Motor neuron (in vitro differentiated cells): Measurements from ENCODE around the gene SIRPD. TPM values are rescaled to one million over a fixed set of nuclear protein-coding genes. Genes with fewer than 3 reads are reported as not detected.

Experiments
- ATAC-seq, 8 experiments: fragments of 200-7000 bp; cut with Tn5 transposase; replicated peaks in 6 of 8; 2 replicates each; pipeline ENCODE4 v1.8.0; 2021; ENCODE audit warnings: mild to moderate bottlenecking in 8 of 8, moderate library complexity in 8 of 8
- H3K27ac ChIP-seq, 2 donors: fragments of 250-450 bp; sonication (Bioruptor Pico); 2 replicates each; pipeline ENCODE4 v1.9.0; 2021; ENCODE audit warnings: antibody characterized with exemption in 2 of 2, mild to moderate bottlenecking in 2 of 2, moderate library complexity in 1 of 2
- H3K4me1 ChIP-seq, 2 donors: fragments of 250-450 bp; sonication (Bioruptor Pico); replicated peaks in 1 of 2; 2 replicates each; pipeline ENCODE4 v1.6.1; 2021; ENCODE audit warnings: antibody characterized with exemption in 2 of 2, mild to moderate bottlenecking in 2 of 2, moderate library complexity in 1 of 2
- H3K4me3 ChIP-seq, 5 donors: fragments of 250-450 bp; sonication (Bioruptor Pico); 2 replicates each; pipeline ENCODE4 v1.9.0; 2021; ENCODE audit warnings: antibody characterized with exemption in 5 of 5, mild to moderate bottlenecking in 5 of 5, moderate library complexity in 4 of 5
- WGBS, 10 experiments: fragments of 450-650 bp; shearing (Covaris generic); methylation state at CpG; one replicate each; pipeline ENCODE4 v1.0.0; 2022; 5-methylcytosine and 5-hydroxymethylcytosine counted together
- in situ Hi-C, 9 experiments: fragments of 400-800 bp; cut with MboI; loops; one replicate each; pipeline ENCODE4 v1.15.0; 2021; ENCODE audit warnings: low sequenced_read_pairs in 9 of 9, low pct_unique_long_range_greater_than_20kb in 2 of 9; ENCODE audit not compliant: unreplicated experiment in 9 of 9
- total RNA-seq, 8 experiments: library from RNA; unstranded; fragments of 300-600 nt; gene quantifications; 2 replicates each; pipeline versions ENCODE4 v1.2.3 to v1.2.4, GENCODE V29; 2022

The SIRPD gene
- total RNA-seq, 8 experiments from 2014 or later: 0.13 to 0.28 (median 0.17) TPM; not detected in 4

DNA sequence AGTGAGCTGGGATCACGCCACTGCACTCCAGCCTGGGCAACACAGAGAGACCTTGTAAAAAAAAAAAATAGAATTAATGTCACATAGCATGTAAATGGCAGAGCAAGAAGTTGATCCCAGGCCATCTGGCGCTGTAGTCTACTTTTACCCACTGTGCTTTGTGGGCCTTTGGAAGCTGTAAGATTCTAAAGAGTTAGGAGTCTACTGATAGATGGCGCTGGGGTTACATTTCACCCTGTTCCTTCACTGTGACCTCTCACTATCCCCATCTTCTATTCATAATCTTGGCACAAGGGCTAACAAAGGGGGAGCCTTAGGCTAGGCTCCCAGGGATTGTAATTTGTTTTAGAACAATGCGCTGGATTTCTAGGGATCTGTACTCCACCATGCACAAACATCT lies 24.4 kb downstream of the SIRPD start:
- 11 to 97% (median 64%) methylated on average over 1 to 4 of the region's 4 CpGs; no CpG with 5 or more reads in 2 of the 10 experiments for WGBS, 10 experiments
- Histone ChIP-seq H3K4me3 (no peak overlapping the region), H3K27ac (no peak overlapping the region), H3K4me1 (no peaks in the 10 kb centered on the region)
- in situ Hi-C loops: no loop called here
- peak in 1 of 8 experiments; percentile 39 for ATAC-seq

DNA sequence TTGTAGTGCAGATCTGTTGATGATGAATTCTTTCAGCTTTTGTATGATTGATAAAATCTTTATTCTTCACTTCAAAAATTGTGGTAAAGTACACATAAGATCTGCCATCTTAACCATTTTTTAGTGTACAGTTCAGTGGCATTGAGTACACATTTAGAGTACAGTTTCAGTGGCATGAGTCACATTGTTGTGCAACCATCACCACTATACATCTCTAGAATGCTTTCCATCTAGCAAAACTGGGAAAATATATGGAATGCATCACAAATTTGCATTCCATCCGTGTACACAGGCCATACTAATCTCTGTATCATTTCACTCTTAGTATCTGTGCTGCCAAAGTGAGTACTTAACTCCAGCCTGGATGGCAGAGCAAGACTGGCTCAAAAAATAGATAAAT lies 28.7 kb downstream of the SIRPD start:
- Histone ChIP-seq H3K4me3 (no peak overlapping the region), H3K4me1 (no peaks in the 10 kb centered on the region), H3K27ac (no peak overlapping the region)
- WGBS, 10 experiments: 0 to 56% (median 43%) methylated on average over 1 of the region's 1 CpG; no CpG with 5 or more reads in 5 of the 10 experiments
- no peak for ATAC-seq
- in situ Hi-C loops: no loop called here

DNA sequence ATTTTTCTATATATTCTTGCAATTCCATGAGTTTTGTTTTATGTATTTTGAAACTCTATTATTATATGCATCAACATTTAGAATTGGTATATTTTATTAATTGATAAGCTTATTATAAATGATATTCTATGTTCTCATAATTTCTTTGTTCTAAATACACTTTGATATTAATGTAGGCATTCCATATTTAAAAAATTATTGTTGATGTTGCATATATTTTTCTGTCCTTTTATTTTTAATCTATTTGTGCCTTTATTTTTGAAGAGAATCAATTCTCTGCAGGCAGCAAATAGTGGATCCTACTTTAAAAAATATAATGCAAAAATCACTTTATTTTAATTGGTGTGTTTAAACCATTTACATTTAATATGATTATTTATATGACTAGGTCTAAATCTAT lies 29.6 kb downstream of the SIRPD start:
- ATAC-seq: no peak

DNA sequence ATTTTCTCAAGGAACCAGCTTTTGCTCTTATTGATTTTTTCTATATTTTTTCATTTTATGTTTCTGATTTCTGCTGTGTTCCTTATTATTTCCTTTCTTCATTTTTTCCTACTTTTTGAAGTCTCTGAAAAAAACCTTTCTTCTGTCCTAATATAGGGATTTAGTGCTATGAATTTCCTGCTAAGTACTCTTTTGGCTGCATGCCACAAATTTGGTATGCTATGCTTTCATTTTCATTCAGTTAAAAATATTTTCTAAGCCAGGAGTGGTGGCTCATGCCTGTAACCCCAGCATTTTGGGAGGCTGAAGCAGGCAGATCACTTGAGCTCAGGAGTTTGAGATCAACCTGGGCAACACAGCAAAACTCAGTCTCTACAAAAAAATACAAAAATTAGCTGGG lies 30.6 kb downstream of the SIRPD start:
- Histone ChIP-seq H3K4me1 (no peaks in the 10 kb centered on the region), H3K27ac (no peak overlapping the region), H3K4me3 (no peak overlapping the region)
- ATAC-seq: no peak
- in situ Hi-C loops: no loop called here

More for the DNA sequence above, 29.6 kb downstream of the SIRPD start:
- H3K4me1 ChIP-seq: no peaks in the 10 kb centered on the region
- H3K27ac ChIP-seq: no peak overlapping the region
- in situ Hi-C loops: no loop called here
- no peak overlapping the region for H3K4me3 ChIP-seq

DNA sequence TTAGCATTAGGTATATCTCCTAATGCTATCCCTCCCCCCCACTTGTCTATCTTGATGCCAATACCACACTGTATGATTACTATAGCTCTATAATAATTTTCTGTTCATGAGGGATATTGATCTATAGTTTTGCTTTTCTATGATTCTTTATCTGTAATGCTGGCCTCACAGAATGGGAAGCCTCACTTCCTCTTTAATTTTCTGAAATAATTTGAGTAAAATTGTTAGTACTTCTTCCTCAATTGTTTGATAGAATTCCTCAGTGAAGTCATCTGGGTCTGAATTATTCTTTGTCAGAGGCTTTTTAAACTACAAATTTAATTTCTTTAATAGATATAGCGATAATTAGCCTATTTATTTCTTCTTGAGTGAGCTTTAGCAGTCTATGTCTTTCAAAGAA lies 31.2 kb downstream of the SIRPD start:
- Histone ChIP-seq H3K4me3 (no peak overlapping the region), H3K27ac (no peak overlapping the region), H3K4me1 (no peaks in the 10 kb centered on the region)
- in situ Hi-C loops: no loop called here
- ATAC-seq: no peak
- 0 to 88% (median 30%) methylated on average over 1 of the region's 1 CpG; no CpG with 5 or more reads in 2 of the 10 experiments for WGBS, 10 experiments

DNA sequence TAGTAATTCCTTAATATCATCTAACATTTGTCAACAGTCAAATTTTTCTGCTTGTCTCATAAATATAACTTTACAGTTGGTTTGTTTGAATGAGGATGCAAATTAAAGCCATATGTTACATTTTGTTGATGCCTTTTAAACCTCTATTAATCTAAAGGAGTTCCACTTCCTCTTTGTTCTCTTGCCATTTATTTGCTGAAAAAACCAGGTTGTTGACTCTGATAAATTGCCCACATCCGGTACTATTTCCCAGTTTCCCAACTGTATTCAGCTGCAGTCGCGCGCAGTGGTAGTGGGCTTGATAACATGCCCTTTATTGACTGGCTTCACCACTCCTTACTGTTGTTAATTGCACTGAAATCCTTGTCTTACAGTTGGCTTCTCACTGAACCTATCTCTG lies 33.5 kb downstream of the SIRPD start:
- Histone ChIP-seq H3K4me3 (no peak overlapping the region), H3K27ac (no peak overlapping the region), H3K4me1 (no peaks in the 10 kb centered on the region)
- no peak for ATAC-seq
- in situ Hi-C loops: loop anchor here in 1 of 9 experiments (25.0 kb wide), 1 partner anchor 238 kb away; no protein-coding TSS in a partner anchor
- WGBS, 10 experiments: 0 to 91% (median 50%) methylated on average over 3 to 4 of the region's 4 CpGs; no CpG with 5 or more reads in 3 of the 10 experiments

DNA sequence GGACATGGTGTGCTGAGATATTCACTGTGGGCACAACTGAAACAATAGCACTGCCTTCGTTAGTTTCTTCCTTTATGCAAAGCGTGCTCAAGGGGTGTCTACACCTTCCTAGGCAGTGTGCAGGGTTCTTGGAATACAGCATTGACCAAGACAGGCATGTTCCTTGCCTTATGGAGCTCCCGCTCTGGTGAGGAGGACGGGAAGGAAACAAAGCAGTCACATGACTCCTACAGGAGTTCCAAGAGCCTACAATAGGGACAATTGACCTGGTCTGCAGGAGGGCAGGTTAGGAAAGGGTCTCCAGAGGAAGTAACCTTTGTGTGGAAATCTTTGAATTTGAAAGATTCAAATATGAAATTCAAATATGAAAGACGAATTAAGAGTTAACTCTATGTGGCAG lies 40.5 kb downstream of the SIRPD start:
- ATAC-seq: no peak
- no peaks in the 10 kb centered on the region for H3K4me1 ChIP-seq
- no peak overlapping the region for H3K4me3 ChIP-seq
- in situ Hi-C loops: loop anchor here in 1 of 9 experiments (25.0 kb wide), 1 partner anchor 245 kb away; no protein-coding TSS in a partner anchor
- WGBS, 10 experiments: 13 to 90% (median 49%) methylated on average over 1 to 4 of the region's 5 CpGs; no CpG with 5 or more reads in 1 of the 10 experiments
- no peak overlapping the region for H3K27ac ChIP-seq

DNA sequence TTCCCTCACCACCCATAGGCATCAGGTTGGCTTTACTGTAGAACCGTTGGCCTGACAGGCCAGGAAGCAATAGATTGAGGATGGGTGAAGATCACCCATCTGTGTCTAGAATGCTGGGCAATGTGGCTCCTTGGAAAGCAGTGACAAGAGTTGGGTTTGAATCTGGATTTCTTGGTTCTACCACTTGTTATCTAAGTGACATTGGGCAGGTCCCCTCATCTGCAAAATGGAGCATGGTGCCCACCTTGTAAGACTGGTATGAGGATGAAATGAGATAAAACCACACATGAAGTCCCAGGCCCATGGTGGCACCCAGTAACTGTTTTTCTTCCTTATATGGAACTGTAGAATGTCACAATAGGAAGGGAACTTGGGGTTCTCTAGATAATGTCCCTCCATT lies 43.7 kb downstream of the SIRPD start:
- 0 to 14% methylated on average over 1 of the region's 1 CpG; no CpG with 5 or more reads in 8 of the 10 experiments for WGBS, 10 experiments
- H3K27ac ChIP-seq: no peak overlapping the region
- no peak overlapping the region for H3K4me3 ChIP-seq
- H3K4me1 ChIP-seq: no peaks in the 10 kb centered on the region
- no peak for ATAC-seq
- in situ Hi-C loops: loop anchor here in 1 of 9 experiments (25.0 kb wide), 1 partner anchor 248 kb away; no protein-coding TSS in a partner anchor

DNA sequence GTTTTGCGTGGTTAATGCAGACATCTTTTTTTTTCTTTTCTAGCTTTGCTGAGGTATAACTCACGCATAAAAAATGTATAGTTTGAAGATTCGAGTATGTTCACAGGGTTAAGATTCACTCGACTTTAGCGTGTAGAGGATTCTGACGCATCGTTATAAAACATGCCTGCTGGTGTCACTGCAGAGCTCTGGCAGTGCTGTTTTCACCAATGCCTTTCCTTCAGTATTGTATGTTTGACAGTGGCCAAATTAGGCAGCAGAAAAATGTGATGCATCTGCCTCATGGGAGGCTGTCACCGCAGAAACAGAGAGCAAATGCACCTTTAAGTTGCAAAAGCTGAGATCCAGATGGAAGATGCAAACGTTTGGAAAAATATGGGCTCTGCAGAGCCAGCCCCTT lies 48.3 kb downstream of the SIRPD start:
- 0 to 62% (median 13%) methylated on average over 2 to 9 of the region's 9 CpGs for WGBS, 10 experiments
- no peak overlapping the region for H3K4me3 ChIP-seq
- peak in 3 of 8 experiments; percentile 19 to 77 (median 43) for ATAC-seq
- in situ Hi-C loops: loop anchor here in 1 of 9 experiments (25.0 kb wide), 1 partner anchor 253 kb away; no protein-coding TSS in a partner anchor
- H3K27ac ChIP-seq: no peak overlapping the region
- H3K4me1 ChIP-seq: no peaks in the 10 kb centered on the region

DNA sequence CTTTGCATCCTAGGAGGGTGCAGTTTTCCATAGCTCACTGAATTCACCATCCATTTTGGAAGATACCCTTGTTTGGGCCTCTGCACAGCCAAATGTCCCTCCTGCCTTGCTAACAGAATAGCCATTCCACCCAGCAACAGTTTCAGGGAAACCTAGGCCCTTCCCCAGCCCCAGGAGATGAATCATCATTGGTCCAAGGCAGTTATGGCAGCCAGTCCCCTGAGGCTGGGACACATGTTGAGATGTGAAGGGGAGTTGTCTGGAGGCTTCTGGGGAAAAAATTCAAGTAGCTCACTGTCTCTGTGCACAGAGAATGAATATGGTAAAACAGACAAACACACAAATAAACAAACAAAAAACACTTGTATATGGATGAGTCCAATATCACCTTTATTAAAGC lies 48.9 kb downstream of the SIRPD start:
- in situ Hi-C loops: loop anchor here in 1 of 9 experiments (25.0 kb wide), 1 partner anchor 254 kb away; no protein-coding TSS in a partner anchor
- peak in 2 of 8 experiments; percentile 66 to 67 for ATAC-seq

DNA sequence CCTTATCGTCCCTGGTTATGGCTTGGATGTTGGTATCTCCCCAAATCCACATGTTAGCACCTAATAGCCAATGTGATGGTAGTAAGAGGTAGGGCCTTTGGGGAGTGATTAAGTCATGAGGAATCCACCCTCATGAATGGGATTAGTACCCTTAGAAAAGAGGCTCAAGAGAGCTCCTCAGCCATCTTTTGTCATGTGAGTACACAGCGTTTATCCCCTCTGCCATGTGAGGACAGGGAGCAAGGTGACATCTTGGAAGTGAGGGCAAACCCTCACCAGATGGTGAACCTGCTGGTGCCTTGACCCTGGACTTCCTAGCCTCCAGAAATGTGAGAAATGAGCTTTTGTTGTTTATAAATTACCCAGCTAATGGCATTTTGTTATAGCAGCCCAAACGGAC lies 50.2 kb downstream of the SIRPD start:
- in situ Hi-C loops: loop anchor here in 1 of 9 experiments (25.0 kb wide), 1 partner anchor 255 kb away; no protein-coding TSS in a partner anchor
- WGBS, 10 experiments: 4 to 75% (median 31%) methylated on average over 1 to 3 of the region's 3 CpGs; no CpG with 5 or more reads in 3 of the 10 experiments
- no peaks in the 10 kb centered on the region for H3K4me1 ChIP-seq
- H3K27ac ChIP-seq: no peak overlapping the region
- H3K4me3 ChIP-seq: no peak overlapping the region
- ATAC-seq: no peak

More for the DNA sequence above, 48.9 kb downstream of the SIRPD start:
- no peak overlapping the region for H3K27ac ChIP-seq
- no peak overlapping the region for H3K4me3 ChIP-seq
- H3K4me1 ChIP-seq: no peaks in the 10 kb centered on the region

DNA sequence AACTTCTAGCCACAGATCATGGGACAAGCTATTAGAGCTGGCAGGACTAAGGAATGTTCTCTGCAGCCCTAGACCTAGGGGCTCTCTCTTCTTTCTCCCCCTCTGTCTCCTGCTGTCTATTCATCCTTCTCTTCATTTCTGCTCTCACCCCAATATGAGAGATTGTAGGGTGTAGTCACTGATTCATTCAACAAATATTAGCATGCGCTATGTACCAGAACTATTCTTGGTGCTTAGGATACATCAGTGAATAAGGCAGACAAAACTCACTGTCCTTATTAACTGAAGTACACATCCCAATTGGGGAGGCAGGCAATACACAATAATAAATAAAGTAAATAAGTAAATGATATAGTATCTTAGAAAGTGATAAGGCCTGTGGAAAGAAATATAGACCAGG lies 51.6 kb downstream of the SIRPD start:
- no peak overlapping the region for H3K27ac ChIP-seq
- in situ Hi-C loops: loop anchor here in 1 of 9 experiments (25.0 kb wide), 1 partner anchor 256 kb away; no protein-coding TSS in a partner anchor
- WGBS, 10 experiments: 17 to 100% (median 47%) methylated on average over 1 of the region's 1 CpG; no CpG with 5 or more reads in 6 of the 10 experiments

DNA sequence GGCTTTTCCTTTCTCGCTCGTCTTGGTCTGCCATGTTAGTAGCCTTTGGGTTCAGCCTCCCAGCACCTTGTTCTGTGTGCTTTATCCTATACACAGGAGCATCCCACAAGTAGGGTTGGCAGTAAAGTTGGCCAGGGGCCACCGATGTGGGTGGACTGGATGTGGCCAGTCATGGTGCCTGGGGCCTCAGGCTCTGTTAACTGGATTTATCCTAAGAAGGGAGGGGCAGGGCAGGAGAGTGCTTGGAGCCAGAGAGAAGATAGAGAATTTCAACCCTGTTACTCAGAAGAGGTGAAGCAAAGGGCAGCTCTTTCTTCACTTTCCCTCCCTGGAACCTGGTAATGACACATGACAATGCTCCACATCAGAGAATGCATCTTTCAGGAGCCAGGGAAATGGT lies 52.1 kb downstream of the SIRPD start:
- peak in 2 of 8 experiments; percentile 58 to 60 for ATAC-seq
- in situ Hi-C loops: loop anchor here in 1 of 9 experiments (25.0 kb wide), 1 partner anchor 257 kb away; no protein-coding TSS in a partner anchor
- H3K4me3 ChIP-seq: no peak overlapping the region
- no peak overlapping the region for H3K27ac ChIP-seq
- WGBS, 10 experiments: 18 to 100% (median 70%) methylated on average over 1 to 3 of the region's 3 CpGs; no CpG with 5 or more reads in 3 of the 10 experiments
- H3K4me1 ChIP-seq: no peaks in the 10 kb centered on the region

More for the DNA sequence above, 51.6 kb downstream of the SIRPD start:
- no peak overlapping the region for H3K4me3 ChIP-seq
- ATAC-seq: peak in 2 of 8 experiments; percentile 32 to 41
- H3K4me1 ChIP-seq: no peaks in the 10 kb centered on the region
